Testis (tissue), 3 donors: ENCODE measurements around the gene NOVA2. TPM values are rescaled to one million over a fixed set of nuclear protein-coding genes. Genes with fewer than 3 reads are reported as not detected.
A peak's percentile ranks its signal among the peaks of the same experiment; 100 is the strongest.

Source experiments
- DNase-seq: peaks from one replicate; pipeline ENCODE4 v3.0.0-alpha.2; 2019
- H3K27ac ChIP-seq, 2 donors: fragments of 200-600 bp; sonication (generic); one replicate each; pipeline ENCODE4 v1.5.1; 2019
- H3K27me3 ChIP-seq: fragments of 200-600 bp; sonication (generic); one replicate; pipeline ENCODE4 v1.5.1; 2019
- H3K36me3 ChIP-seq: fragments of 200-600 bp; sonication (generic); one replicate; pipeline ENCODE4 v1.5.1; 2017; ENCODE audit warnings: low read depth; ENCODE audit errors: missing control alignments
- H3K4me1 ChIP-seq: fragments of 200-600 bp; sonication (generic); one replicate; pipeline ENCODE4 v1.5.1; 2019
- H3K4me3 ChIP-seq, 2 donors: fragments of 200-600 bp; sonication (generic); one replicate each; pipeline ENCODE4 v1.5.1; 2017 to 2019
- H3K9me3 ChIP-seq: fragments of 200-600 bp; sonication (generic); one replicate; pipeline ENCODE4 v1.5.1; 2017
- CTCF ChIP-seq, 3 experiments: fragments of 450-650 bp in 2 of 3; fragments of 200-600 bp in 1 of 3; sonication (generic) in 1 of 3; IDR thresholded peaks; one replicate each; pipeline ENCODE4 v1.5.1; 2016 to 2019; ENCODE audit warnings: antibody characterized with exemption in 3 of 3, mild to moderate bottlenecking in 2 of 3, moderate library complexity in 1 of 3
- POLR2A ChIP-seq: fragments of 450-650 bp; IDR thresholded peaks from one replicate; pipeline ENCODE4 v1.6.1; 2017; ENCODE audit warnings: antibody characterized with exemption, mild to moderate bottlenecking, moderate library complexity
- WGBS, 2 donors: methylation state at CpG; one replicate each; pipeline ENCODE4 v1.1.5; 2018; 5-methylcytosine and 5-hydroxymethylcytosine counted together
- intact Hi-C: fragments of 100-400 bp; cut with DNase I; formaldehyde crosslinking; loops from one replicate; pipeline ENCODE4 v1.15.1; 2023; ENCODE audit warnings: low total_unique reads
- polyA plus RNA-seq: library from polyadenylated mRNA; stranded (reverse); fragments of 350-450 nt; fragmentation: Illumina TruSeq; extraction: RNeasy Lipid Tissue Mini Kit (QIAGEN cat#74804); gene quantifications from one replicate; pipeline ENCODE4 v1.2.3, GENCODE V29; 2014; ENCODE audit warnings: low read depth, low replicate concordance; ENCODE audit not compliant: insufficient read depth
- total RNA-seq, 2 donors: library from RNA; depleted of rRNA; stranded (reverse); fragments of >200 nt; gene quantifications; one replicate each; pipeline ENCODE4 v1.2.3, GENCODE V29; 2016

The NOVA2 gene
- total and polyA plus RNA-seq, 3 donors from 2014 or later = 3.0 to 5.7 (median 3.1) TPM

- Histone ChIP-seq H3K4me3 (no peak overlapping the region), H3K9me3 (no peaks in the 10 kb centered on the region), H3K4me1 (no peaks in the 10 kb centered on the region), H3K27ac (no peak overlapping the region), H3K36me3 (no peaks in the 10 kb centered on the region), H3K27me3 (no peaks in the 10 kb centered on the region)
- no peak for DNase-seq
- intact Hi-C loops = no loop called here
- WGBS, 2 donors = 98 to 100% methylated on average over 3 to 15 of the region's 15 CpGs
- no peak for TF ChIP-seq CTCF (IDR thresholded peaks at IDR 0.05)
- no peak for TF ChIP-seq POLR2A
Measured at GRCh38 chr19:46017874-46018675, 44.4 kb upstream of the NOVA2 start.

- Histone ChIP-seq H3K4me1 (no peaks in the 10 kb centered on the region), H3K36me3 (no peaks in the 10 kb centered on the region), H3K27me3 (no peaks in the 10 kb centered on the region), H3K4me3 (peak overlapping the region in 1 of 2 donors; percentile 65), H3K27ac (no peak overlapping the region), H3K9me3 (no peaks in the 10 kb centered on the region)
- no peak for DNase-seq
- WGBS, 2 donors = 10 to 35% methylated on average over 5 to 7 of the region's 7 CpGs
- intact Hi-C loops = no loop called here
- peak in 1 of 3 experiments; percentile 7 for TF ChIP-seq CTCF (IDR thresholded peaks at IDR 0.05)
- no peak for TF ChIP-seq POLR2A
Measured at GRCh38 chr19:46017095-46017429, 43.4 kb upstream of the NOVA2 start.

- intact Hi-C loops = no loop called here
- TF ChIP-seq CTCF (IDR thresholded peaks at IDR 0.05) = peak in 2 of 3 experiments; percentile 50 to 85
- no peak for TF ChIP-seq POLR2A
- no peaks in the 10 kb centered on the region for H3K4me1 ChIP-seq
- no peak overlapping the region for H3K27ac ChIP-seq
- peak; percentile 85 for DNase-seq
- no peaks in the 10 kb centered on the region for H3K27me3 ChIP-seq
- H3K4me3 ChIP-seq = peak overlapping the region; percentile 59 to 65
- WGBS, 2 donors = 0 to 1% methylated on average over 17 to 48 of the region's 48 CpGs
- no peaks in the 10 kb centered on the region for H3K36me3 ChIP-seq
- no peaks in the 10 kb centered on the region for H3K9me3 ChIP-seq
Measured at GRCh38 chr19:46016426-46017094, 42.9 kb upstream of the NOVA2 start.

- H3K4me1 ChIP-seq = no peaks in the 10 kb centered on the region
- intact Hi-C loops = no loop called here
- no peak for TF ChIP-seq POLR2A
- H3K9me3 ChIP-seq = no peaks in the 10 kb centered on the region
- H3K36me3 ChIP-seq = no peaks in the 10 kb centered on the region
- DNase-seq = no peak
- H3K27me3 ChIP-seq = no peaks in the 10 kb centered on the region
- 16 to 24% methylated on average over 19 to 58 of the region's 63 CpGs for WGBS, 2 donors
- no peak overlapping the region for H3K27ac ChIP-seq
- H3K4me3 ChIP-seq = peak overlapping the region; percentile 59 to 65
Measured at GRCh38 chr19:46015687-46016425, 42.2 kb upstream of the NOVA2 start.
